ENCODE measurements around the gene PRR7. TPM values are rescaled to one million over a fixed set of nuclear protein-coding genes. Genes with fewer than 3 reads are reported as not detected.

Gene PRR7, protein sequence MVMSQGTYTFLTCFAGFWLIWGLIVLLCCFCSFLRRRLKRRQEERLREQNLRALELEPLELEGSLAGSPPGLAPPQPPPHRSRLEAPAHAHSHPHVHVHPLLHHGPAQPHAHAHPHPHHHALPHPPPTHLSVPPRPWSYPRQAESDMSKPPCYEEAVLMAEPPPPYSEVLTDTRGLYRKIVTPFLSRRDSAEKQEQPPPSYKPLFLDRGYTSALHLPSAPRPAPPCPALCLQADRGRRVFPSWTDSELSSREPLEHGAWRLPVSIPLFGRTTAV
- total RNA-seq = 9.3 and 10.0 TPM in 2 replicates

DNA sequence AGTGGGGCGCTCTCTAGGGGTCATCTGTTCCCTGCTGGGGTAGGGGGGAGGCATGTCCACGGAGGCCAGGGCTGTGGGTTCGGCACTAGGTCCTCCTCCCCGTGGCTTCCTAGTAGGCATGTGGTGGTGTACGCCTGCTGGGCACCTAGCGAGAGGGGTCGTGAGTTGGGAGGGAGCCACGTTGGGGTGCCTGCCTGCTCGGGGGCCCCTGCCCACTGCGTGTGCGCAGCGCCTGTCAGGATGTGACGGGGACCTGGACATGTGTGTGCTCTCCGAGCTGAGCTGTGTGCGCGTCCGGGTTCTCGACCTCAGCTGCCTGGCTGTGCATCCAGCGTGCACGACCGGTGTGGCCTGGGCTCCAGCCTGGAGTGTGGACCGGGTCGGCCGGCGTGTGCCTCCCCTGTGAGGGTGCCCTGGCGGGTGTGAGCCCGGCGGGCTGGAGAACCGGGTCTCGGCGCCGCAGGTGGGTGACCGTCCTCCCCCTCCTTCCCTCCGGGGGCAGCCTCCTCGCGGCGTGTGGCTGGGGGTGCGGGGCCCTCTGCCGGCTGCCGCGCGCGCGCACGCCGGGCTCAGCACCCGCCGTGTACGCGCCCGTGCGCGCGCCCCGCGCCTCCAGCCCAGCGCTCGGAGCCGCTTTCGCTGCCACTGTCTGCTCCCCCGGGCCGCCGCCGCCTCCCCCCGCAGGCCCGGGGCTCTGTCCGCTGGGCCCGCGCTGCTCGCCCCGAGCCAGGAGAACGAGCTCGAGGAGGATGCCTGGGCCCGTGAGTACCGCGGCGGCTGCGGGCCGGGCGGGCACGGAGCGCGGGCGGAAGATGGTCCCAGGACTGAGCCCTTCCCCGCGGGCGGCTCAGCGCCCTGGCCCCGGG lies at the start of gene PRR7:
TSS of gene PRR7 (plus strand) at position 615 of the 866 bp plus-strand sequence. CDS start 8,254 bp downstream, outside the sequence.

DNA sequence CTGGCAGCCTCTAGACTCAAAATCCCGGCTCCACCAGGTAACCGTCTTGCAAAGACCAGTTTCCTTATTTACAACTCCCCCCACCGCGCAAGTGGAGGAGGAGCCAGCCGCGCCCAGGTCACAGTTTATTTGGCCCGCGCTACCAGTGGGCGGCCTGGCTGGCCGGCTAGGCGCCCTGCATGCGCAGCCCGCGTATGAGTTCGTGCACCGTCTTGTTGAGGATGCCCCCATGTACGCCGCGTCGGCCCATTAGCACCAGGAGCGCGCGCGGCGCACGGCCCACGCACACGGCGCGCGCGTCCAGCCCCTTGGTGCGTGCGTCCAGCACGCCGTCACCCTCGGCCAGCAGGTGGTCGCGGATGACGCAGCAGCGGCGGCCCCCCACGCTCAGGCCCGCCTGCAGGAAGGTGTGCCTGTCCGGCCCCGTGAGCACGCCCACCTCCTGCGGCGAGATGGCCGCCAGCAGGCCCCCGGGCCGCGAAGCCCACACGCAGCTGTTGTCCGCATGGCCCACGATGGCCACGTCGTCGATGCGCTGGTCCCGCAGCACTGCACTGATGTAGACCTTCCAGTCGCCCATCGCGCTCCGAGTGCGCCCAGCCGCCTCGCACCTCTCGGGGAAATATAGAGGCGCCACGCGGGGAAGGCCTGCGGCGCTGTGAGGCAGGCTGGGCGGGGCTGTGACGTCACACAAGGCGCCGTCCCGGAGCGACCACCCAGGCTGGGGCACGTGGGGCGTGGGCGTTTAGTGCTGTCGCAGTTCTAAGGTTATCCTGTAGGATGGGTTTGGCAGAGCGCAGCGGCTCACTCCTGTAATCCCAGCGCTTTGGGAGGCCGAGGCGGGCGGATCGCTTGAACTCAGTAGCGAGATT lies 46.4 kb upstream of the PRR7 start, which contains the start of gene PFN3:
TSS of gene PFN3 (minus strand) at position 665 of the 872 bp plus-strand sequence. CDS start at position 580, 85 bp downstream.

DNA sequence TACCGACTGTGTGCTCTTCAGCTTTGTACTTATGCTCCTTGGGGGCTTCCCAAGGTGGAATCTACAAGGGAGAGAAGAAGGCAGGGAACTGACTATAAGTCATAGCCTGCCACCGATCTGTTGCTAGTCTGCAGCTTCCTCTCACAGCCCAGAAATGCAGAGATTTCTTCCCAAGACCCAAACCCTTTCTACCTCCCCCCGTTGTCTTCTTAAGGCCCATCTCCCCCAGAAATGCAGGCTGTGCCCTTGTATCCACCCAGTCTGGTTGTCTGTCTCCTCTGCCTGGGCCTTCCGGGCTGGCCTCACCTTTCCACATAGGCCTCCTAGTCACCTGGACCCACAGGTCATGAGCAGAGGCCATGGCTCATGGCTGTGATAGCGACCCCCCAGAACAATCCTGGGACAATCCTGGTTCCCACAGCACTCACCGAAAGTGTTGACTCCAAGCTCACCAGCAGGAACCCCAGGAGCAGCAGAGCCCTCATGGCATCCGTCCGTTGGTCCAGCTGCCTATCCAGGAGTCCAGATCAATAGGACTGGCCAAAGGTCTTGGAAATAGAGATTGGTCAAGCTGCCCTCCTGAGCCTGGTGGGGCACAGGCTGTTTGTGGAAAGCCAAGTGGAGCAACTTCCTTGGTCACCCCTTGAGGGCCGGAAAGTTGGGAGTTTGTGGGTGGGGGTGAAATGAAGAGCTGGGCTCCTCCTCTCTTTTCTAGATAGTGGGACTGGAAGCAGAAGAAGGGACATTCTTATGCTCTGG lies 37.4 kb upstream of the PRR7 start, which contains the start of gene F12:
TSS of gene F12 (minus strand) at position 522 of the 759 bp plus-strand sequence. CDS start at position 485, 37 bp downstream.

DNA sequence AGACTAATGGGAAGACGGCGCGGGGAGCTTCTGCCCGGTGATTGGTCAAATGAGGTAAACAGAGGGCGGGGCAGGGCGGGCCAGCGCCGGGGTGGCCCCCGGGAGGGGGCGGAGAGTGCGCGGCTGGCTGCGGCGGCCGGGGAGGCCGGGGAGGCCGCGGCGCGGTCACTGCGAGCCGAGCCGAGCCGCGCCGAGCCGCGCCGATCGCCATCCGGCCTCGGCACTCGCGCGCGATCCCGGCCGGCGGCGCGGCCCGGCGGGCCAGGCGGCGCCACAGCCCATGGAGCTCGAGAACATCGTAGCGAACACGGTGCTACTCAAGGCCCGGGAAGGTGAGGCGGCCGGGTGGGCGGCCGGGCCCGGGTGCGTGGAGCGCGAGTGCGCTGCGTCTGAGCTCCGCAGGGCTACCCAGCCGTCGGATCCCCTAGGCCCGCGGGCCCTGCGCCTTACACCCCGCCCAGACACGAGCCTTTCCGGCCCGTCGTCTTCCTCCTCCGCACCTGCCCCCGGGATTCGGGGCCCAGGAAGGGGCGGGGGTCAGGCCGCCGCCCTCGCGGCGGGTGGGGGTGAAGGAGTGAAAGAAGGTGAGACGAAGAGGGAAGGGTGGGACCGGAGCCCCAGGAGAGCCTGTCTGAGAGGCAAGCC lies 19.9 kb upstream of the PRR7 start, which contains the start of gene GRK6:
TSS of gene GRK6 (plus strand) at position 111 of the 645 bp plus-strand sequence. CDS start at position 281, 170 bp downstream.

DNA sequence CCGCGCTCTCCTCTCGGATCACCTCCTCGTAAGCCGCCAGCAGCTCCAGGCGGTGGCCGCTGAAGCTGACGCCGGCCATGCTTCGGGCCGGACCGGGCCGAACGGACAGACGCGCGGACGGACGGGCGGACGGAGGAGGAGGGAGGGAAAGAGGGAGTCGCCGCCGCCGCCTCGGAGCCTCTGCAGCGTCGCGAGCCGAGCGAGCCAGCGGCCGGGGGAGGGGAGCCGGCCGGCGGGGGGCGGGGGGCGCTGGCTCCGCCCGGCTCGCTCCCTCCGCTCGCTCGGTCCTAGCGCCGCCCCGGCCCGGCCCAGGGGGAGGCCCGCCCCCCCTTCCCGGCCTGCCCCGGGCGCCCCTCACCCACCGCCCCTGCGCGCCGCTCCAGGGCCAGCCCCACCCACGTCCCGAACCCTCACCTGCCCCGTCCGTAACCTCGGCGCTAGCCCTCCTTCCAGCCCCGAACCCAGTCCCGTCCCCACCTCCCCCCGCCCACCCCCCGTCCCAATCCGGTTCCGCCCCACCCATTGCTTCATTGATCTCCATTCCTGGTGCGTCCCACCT lies 26.9 kb downstream of the PRR7 start, which contains the start of gene DBN1:
TSS of gene DBN1 (minus strand) at position 192 of the 559 bp plus-strand sequence. CDS start at position 79, 113 bp downstream.

DNA sequence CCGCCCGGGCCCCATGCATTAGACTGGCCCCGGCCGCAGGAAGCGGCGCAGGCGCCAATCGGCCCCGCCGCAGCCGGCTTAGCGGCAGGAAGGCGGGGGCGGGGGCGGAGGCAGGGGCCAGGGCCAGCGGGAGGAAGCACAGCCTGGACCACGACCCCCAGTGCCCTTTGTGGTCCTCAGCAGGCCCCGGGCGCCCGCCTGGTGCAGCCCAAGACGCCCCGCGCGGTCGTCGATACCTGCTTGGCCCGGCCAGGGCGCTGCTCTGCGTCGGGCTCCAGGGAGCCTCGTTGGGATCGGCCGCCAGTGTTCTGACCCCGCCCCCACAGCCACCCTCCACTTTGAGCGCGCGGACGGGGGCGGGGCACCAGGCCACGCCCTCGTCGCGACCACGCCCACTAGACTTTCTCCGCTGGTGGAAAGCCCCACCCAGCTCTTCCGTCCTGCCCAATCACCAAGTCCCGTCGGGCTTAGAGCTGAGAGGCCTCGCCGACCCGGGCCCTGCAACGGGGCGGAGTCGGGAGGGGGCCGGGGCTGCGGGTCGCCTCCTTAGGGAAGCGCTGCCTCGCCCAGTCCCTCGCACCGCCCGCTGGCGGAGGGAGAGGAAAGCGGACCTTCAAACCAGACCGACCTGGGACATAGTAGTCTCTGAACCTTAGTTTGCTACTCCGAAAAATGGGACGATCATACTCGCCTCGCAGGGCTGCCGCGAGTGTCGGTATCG lies 50.8 kb downstream of the PRR7 start, which contains the start of gene PDLIM7:
TSS of gene PDLIM7 (minus strand) at position 313 of the 721 bp plus-strand sequence. CDS start 1,092 bp downstream, outside the sequence.

Other genes starting within 250 kb of the PRR7 start
- 20.2 and 45.6 TPM in 2 replicates for gene RAB24, start 143.1 kb upstream of the PRR7 start, total RNA-seq
- gene PRELID1, start 143.0 kb upstream of the PRR7 start, total RNA-seq = 69.7 and 176 TPM in 2 replicates
- 21.7 and 30.7 TPM in 2 replicates for gene MXD3, start 134.9 kb upstream of the PRR7 start, total RNA-seq
- gene LMAN2, start 95.1 kb upstream of the PRR7 start, total RNA-seq = 289 and 319 TPM in 2 replicates
- gene RGS14, start 88.9 kb upstream of the PRR7 start, total RNA-seq = 3.9 and 10.3 TPM in 2 replicates
- not detected in 2 replicates for gene SLC34A1, start 62.4 kb upstream of the PRR7 start, total RNA-seq
- not detected in 2 replicates for gene PFN3, start 46.2 kb upstream of the PRR7 start, total RNA-seq
- gene F12, start 37.2 kb upstream of the PRR7 start, total RNA-seq = 0.40 and 1.0 TPM in 2 replicates
- gene GRK6, start 20.1 kb upstream of the PRR7 start, total RNA-seq = 19.8 and 37.6 TPM in 2 replicates
- gene DBN1, start 26.8 kb downstream of the PRR7 start, total RNA-seq = 125 and 211 TPM in 2 replicates
- 216 and 501 TPM in 2 replicates for gene PDLIM7, start 50.8 kb downstream of the PRR7 start, total RNA-seq
- 0.91 and 1.5 TPM in 2 replicates for gene DOK3, start 63.0 kb downstream of the PRR7 start, total RNA-seq
- gene DDX41, start 70.1 kb downstream of the PRR7 start, total RNA-seq = 92.1 and 136 TPM in 2 replicates
- 16.0 and 77.8 TPM in 2 replicates for gene FAM193B, start 107.7 kb downstream of the PRR7 start, total RNA-seq
- 172 and 235 TPM in 2 replicates for gene TMED9, start 145.4 kb downstream of the PRR7 start, total RNA-seq
- 27.5 and 47.4 TPM in 2 replicates for gene B4GALT7, start 153.3 kb downstream of the PRR7 start, total RNA-seq